KBM-7 (cell line): ENCODE results near the gene ASB2.

Experiments
- DNase-seq: peaks from one replicate; pipeline ENCODE4 v3.0.0-alpha.2; 2015
- in situ Hi-C: fragments of 300-500 bp; cut with MboI; formaldehyde crosslinking; loops from 2 replicates; pipeline ENCODE4 v1.14.3; 2020; ENCODE audit warnings: low sequenced_read_pairs, low pct_unique_long_range_greater_than_20kb, mixed read lengths

ASB2 gene, protein sequence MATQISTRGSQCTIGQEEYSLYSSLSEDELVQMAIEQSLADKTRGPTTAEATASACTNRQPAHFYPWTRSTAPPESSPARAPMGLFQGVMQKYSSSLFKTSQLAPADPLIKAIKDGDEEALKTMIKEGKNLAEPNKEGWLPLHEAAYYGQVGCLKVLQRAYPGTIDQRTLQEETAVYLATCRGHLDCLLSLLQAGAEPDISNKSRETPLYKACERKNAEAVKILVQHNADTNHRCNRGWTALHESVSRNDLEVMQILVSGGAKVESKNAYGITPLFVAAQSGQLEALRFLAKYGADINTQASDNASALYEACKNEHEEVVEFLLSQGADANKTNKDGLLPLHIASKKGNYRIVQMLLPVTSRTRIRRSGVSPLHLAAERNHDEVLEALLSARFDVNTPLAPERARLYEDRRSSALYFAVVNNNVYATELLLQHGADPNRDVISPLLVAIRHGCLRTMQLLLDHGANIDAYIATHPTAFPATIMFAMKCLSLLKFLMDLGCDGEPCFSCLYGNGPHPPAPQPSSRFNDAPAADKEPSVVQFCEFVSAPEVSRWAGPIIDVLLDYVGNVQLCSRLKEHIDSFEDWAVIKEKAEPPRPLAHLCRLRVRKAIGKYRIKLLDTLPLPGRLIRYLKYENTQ

DNA sequence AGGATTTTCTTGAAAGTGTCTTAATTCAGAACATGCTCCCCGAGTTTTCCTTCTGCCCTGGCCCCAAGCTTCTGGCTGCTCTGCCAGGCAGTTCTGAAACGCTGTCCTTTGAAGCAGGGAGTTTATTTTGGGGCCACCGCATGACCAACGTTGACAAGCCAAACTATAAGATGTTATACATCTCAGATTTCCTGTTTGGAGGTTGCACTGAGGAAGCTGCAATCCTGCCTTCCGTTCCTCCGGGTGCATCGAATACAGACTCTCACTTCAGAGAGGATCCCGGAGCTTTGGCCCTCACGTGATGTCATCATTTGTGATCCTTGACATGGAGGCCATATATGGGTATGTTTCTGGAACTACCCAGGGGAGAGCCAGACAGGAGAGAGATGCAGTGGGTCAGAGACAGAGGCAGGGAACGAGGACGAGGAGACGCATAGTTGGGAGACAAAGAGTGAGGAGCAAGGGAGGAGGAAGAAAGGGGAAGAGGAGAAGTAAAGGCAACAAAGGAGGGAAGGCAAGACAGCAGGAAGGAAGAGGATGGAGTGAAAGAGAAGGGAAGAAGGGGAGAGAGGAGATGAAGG lies at the start of gene ASB2:
ASB2 (minus strand) TSS at position 94 of the 581 bp plus-strand sequence. CDS start 12,031 bp downstream, outside the sequence.
- DNase-seq: no peak
- in situ Hi-C loops: no loop called here

DNA sequence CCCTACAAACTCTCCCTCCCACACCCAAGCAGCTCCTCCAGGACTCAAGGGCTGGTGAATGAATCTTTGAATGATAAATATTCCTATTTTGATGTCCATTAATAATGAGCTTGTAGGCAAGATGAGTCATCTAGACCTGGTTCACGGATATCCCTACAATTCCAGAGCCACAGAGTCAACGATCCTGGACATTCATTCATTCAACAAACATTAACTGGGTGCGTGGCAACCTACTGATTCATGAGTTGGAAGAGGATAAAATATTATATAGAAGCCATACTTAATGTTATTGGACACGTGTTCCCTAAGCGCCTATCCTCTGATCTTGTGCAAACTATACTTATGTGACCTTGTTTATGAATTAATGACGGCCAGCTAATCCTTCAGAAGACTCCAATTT lies 49.4 kb upstream of the ASB2 start:
- in situ Hi-C loops: no loop called here

GRCh38 chr14:94024549-94024948 lies 48.2 kb upstream of the ASB2 start:
- no peak for DNase-seq
- in situ Hi-C loops: no loop called here

More for the DNA sequence above, 49.4 kb upstream of the ASB2 start:
- no peak for DNase-seq

- in situ Hi-C loops: no loop called here
- no peak for DNase-seq
Measured at GRCh38 chr14:94022532-94023411, 46.4 kb upstream of the ASB2 start.

DNA sequence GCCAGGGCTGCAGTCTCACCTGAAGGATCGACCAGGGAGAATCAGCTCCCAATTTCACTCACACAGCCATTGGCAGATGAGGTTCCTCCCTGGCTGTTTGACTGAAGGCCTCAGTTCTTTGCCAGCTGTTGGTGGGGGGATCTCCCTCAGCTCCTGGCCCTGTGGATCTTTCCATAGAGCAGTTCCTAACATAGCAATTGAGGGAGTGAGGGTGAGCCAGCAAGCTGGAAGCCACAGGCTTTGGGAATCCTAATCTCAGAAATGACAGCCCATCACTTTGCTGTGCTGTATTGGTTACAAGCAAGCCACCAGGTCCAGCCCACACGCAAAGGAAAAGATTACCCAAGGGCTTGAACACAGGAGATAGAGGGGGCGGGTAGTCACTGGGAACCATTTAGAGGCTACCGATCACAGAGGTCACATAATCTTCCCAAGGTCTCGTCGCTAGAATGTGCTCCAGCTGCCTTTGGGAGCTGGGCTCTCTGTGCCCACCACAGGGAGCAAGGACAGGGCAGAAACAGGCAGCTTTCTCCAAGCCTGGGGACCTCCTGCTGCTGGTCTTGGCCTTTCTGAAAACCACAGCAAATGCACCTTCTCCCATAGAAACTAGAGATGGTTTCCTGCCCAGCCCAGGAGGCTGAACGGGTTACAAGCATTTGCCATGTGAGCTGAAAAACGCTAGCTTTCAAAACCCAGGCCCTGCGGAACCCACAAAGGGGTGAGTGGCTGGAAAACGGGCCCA lies 45.2 kb upstream of the ASB2 start:
- DNase-seq: no peak
- in situ Hi-C loops: no loop called here

DNA sequence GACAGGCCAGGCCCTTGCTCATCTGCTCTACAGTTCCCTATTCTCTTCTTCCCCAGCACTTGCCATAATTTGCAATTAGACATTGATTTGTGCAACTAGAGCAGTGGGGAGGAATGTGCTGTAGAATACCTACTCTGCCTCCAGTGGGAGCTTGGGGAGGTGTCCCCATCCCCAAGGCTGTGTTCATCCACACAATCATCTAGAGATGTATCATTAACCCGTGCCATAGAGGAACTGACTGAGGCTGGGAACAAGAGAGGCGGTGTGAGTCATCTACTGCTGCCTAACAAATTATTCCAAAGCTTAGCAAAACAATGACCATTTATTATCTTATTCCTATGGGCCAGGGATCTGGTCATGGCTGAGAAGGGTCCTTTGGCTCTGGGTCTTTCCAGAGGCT lies 44.6 kb upstream of the ASB2 start:
- in situ Hi-C loops: no loop called here
- no peak for DNase-seq

DNA sequence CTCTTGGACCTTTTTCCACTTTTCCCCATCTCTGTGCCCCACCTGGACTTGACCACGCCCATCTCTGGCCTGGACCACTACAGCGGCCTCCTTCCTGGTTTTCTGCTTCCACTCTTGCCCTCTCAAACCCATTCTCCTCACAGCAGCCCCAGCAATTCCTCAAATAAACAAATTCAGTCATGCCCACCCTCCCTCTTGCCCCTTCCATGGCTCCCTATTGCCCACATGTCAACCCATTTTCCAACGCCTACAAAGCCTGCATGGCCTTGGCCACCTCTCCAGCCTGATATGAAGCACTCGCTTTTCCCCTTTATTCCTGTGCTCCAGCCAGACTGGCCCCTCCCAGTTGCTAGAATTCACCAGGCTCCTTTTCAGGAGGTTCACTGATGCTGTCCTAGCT lies 43.9 kb upstream of the ASB2 start:
- no peak for DNase-seq
- in situ Hi-C loops: no loop called here

- no peak for DNase-seq
- in situ Hi-C loops: no loop called here
Measured at GRCh38 chr14:94019329-94019728, 43.0 kb upstream of the ASB2 start.

DNA sequence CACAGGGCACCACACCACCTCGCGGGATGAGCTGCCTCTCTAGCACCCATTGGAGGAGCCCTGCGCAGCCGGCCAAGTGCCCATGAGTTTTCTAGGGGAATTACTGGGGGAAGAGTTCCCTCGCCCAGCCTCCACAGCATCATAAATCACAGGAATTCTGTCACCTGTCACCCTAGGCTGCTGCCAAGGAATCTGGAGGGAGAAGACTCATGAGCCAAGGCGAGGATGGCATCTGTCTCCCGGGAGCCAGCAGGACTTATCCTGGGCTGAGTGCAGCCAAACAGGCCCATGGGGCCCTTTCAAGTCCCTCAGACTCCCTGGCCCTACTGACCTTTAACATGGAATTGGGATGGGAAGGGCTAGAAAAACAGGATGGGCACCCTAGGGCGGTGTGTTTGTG lies 41.9 kb upstream of the ASB2 start:
- in situ Hi-C loops: no loop called here
- no peak for DNase-seq

DNA sequence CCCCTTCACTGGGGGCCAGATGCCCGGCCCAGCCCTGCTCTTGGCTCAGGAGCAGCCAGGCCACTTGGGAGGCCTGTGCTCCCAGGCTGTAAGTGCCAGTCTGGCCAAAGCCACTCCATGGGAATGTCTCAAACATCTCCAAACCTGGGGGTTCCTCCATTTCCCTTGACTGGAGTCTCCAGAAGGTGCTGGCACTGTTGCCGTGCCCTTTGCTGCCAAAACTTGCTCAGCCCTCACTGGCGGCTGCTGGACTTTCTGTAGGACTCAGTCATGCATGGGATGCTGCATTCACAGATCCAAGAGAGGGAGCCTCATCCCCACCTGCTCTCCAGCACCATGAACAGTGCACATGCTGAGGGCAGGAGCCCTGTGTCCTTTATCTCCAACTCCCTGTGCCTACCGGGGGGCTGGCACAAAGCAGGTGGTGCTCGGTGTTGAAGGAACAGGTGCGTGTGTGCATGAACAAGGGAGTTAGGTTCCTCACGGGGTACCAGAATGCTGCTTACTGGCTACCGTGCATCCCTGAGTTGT lies 40.1 kb upstream of the ASB2 start:
- in situ Hi-C loops: no loop called here
- DNase-seq: no peak

DNA sequence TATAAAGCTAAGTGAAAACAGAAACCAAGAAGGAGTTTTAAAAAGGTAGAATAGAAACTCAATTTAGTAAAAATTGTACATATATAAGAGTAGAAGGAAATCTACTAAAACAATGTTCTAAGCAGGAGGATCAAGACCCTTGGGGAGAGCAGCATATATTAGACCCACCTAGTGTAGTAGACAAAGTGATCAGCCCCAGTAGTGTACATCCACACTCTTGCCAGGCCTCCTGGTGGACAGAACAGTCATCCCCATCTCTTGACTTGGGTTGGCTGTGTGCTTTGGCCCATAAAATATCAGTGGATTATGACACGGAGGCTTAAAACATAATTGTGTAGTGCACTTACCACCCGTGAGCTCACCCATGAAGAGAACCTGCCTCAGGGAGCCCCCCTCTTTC lies 38.9 kb upstream of the ASB2 start:
- in situ Hi-C loops: no loop called here

DNA sequence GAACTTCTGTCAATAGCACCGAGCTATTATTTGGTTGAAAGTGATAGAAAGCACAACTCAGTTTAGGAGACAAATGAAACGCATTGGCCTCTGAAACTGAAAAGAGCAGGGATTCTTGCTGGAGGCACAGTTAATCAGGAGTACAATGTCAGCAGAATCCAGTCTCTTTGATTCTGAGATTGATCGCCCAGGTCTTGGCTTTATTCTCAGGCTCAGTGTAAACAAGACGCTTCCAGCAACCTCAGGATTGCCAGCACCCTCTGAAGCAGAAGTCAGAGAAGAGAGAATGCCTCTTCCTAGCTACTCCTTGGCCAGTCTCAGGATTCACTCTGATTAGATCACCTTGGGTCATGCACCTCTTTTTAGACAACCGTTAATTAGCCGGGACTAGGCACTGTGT lies 38.0 kb upstream of the ASB2 start:
- in situ Hi-C loops: no loop called here
- no peak for DNase-seq

More for the DNA sequence above, 38.9 kb upstream of the ASB2 start:
- no peak for DNase-seq

DNA sequence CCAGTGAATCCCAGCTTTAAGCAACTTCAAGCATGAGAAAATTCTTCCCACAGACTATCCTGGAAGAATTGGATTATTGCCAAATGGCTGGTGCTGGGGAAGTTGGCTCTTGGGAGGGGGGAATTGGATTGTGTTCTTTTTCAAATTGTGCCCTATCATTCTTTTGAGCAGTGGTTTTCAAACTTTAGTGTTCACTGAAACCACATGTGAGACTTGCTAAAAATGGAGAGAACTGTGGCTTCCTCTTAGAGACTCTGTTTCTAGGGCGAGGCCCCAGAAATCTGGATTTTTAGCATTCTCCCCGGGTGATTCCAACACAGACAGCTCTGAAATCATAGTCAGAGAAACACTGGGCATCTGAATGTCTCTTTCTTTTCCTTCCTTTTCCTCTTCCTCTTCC lies 35.4 kb upstream of the ASB2 start:
- DNase-seq: no peak
- in situ Hi-C loops: no loop called here

DNA sequence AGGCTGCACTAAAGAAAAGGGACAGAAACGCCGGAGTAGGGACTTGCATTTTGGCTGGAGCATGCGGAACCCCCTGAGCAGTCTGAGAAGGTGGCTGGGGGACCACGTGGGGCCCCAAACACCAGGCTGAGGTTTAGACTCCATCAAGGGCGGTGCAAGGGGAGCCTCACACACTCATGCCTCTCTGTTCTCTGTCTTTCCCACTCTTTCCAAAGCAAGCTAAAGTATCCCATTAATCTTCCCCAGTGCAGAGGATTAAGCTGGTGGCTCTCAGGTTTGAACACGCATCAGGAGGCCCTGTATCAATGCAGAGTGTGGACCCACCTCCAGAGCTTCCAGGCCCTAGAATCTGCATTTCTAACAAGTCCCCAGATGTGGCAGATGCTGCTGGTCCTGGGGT lies 34.3 kb upstream of the ASB2 start:
- in situ Hi-C loops: no loop called here
- DNase-seq: no peak

- in situ Hi-C loops: no loop called here
Measured at GRCh38 chr14:94009767-94010166, 33.4 kb upstream of the ASB2 start.

DNA sequence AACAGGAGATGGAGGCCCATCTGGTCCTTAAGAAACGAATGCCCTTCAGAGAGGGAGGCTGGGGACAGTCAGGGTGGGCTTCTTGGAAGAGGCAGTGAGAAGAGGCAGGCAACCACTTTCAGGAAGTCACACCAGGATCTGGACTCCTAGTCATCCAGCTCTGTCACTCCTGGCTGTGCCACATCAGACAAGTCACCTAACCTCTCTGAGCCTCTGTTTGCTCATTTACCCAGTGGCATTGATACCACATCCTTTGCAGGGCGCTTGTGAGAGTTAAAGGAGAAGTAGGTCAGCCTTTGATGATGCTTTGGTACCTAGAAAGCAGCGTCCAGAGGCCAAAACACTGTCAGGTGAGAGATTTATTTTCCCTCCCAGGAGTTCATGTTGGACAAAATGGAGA lies 31.9 kb upstream of the ASB2 start:
- in situ Hi-C loops: no loop called here

More at GRCh38 chr14:94009767-94010166, 33.4 kb upstream of the ASB2 start:
- no peak for DNase-seq

DNA sequence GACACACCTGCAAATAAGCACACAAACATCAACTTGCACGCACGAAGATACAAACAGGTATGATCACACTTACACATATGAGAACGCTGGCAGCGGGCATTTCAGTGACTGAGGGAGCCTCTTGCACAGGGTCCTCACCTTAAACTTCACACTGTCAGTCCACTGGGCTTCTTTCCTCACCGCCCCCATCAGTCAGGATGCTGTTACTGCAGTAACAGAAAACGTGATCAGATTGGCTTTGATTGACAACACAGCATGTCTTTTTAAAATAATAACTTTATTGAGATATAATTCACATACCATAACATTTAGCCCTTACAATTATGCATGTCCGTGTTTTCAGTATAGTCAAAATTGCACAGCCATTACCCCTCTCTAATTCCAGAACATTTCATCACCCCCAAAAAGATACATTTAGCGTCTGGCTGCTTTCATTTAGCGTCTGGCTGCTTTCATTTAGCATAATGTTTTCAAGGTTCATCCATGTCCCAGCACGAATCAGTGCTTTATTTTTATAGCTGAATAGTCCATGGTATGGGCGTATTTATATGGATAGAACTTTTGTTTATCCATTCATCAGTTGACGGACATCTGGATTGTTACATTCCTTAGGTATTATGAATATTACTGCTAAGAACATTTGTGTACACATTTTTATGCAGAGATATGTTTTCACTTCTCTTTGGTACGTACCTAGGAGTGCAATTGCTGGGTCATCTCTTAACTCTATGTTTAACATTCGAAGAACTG lies 29.1 kb upstream of the ASB2 start:
- in situ Hi-C loops: no loop called here
- no peak for DNase-seq

More for the DNA sequence above, 31.9 kb upstream of the ASB2 start:
- DNase-seq: no peak

DNA sequence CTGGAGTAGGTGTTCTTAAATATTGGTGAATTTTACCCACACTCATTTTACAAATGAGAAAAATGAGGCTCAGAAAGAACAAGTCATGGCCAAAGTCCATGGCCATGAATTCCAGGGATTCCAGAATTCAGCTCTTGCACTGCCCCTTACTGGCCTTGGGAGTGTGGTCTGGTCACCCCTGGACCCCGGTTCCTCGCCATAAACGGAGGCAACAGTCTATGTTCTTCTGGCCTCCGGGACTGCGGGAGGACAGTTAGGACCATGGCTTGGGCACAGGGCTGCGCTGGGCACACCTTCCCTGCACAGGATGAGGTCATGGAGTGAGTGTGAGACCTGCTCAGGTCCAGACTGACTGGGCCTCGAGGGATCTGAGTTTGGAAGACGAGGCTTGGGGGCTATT lies 27.6 kb upstream of the ASB2 start:
- DNase-seq: no peak
- in situ Hi-C loops: no loop called here
